Embryonic facial prominence (tissue), 1 donor: ENCODE measurements around the gene FBXO3.
"Not testable (repeated sequence)": the region's sequence is repeated elsewhere in the genome, so short reads cannot be mapped to it uniquely, and the experiment has no call there.

Experiments
- DNase-seq: peaks from one replicate; pipeline ENCODE4 v3.0.0-alpha.2; 2016; ENCODE audit errors: extremely low spot score

Gene FBXO3

DNA sequence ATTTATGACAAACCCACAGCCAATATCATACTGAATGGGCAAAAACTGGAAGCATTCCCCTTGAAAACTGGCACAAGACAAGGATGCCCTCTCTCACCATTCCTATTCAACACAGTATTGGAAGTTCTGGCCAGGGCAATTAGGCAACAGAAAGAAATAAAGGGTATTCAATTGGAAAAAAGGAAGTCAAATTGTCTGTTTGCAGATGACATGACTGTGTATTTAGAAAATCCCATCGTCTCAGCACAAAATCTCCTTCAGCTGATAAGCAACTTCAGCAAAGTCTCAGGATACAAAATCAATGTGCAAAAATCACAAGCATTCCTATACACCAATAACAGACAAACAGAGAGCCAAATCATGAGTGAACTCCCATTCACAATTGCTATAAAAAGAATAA, 46.8 kb downstream of the FBXO3 start:
- not testable (repeated sequence) for DNase-seq

DNA sequence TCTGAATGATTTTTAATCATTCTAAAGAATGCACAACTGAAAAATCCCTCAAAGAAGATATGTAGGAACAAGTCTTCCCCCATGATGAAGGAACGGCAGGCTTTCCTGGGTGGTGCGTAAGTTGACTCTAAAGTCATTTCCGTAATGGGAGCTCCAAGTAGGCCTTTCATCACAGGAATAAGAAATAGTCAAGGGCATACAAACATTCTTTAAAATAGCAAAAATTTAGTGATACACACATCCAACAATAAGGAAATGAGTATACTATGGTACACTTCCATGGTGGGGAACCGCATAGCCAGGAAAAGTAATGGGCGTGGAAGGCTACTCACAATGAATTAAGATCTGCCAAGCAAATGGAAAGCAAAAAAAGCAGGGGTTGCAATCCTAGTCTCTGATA, 48.8 kb downstream of the FBXO3 start:
- DNase-seq, result no peak

- no peak for DNase-seq
Observed at GRCh38 chr11:33724644-33725035, 49.7 kb downstream of the FBXO3 start.

DNA sequence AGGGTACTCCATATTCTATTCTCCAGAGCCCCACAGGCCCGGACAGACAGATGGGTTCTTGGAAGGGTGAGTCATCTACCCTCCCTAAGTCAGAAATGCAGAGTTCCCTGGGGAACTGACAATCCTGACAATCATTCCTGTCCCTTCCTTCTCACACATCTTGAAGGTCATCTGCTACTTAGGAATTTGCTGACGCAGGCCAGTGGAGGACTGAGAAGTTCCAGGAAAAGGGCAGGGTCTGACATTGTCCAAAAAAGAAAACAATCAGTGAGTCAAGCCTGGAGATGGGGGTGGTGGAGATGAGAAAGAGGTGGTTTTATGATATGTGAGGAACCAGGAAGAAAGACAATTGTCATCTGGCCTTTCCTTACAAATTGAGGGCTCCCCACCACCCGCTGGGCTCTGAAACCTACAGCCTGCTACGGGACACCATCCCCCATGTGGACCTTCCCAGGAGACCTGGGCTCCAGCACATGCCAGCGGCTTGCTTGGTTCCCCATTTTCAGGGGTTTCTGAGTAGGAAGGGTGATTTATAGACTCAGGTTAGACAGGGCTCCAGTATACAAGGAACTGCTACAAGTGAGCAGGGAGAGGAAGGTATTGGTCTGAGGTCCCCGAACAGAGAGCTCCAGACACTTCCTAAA, 51.0 kb downstream of the FBXO3 start:
- no peak for DNase-seq

- DNase-seq, result no peak
Observed at GRCh38 chr11:33722590-33723234, 51.6 kb downstream of the FBXO3 start.

GRCh38 chr11:33721984-33722383, 52.3 kb downstream of the FBXO3 start:
- DNase-seq, result no peak

- DNase-seq, result no peak
Observed at GRCh38 chr11:33721426-33721825, 52.9 kb downstream of the FBXO3 start.

DNA sequence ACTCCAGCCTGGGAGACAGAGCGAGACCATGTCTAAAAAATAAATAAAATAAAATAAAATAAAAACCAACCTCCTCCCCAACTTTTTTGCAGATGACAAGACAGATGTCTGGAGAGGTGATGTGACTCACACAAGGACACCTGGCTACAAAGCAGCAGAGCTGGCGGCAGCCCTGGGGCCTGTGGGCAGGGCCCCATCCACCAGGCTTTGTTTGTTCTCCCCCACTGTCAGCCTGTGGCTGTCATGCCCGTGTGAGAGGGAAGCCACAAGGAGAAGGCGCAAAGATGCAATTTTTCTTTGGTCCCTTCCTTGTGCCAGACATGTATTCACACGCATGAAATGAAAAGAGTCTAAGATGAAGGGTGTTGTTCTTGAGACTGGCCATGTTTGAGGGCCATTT, 54.7 kb downstream of the FBXO3 start:
- no peak for DNase-seq

DNA sequence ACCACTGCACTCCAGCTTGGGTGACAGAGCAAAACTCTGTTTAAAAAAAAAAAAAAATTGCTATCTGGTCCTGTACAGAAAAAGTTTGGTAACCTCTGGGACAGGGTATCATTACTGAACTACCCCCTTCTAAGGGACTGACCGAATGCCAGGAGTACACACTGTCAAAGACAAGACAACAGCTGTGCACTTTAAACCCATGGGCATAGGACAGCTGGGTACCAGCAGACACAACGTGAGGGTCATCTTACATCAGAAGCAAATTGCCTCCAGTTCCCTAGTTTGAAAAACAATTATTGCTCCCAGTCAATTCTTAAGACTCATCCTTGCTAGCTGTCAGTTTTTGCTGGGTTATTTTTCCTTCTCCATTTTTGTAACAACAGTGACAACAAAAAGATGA, 55.9 kb downstream of the FBXO3 start:
- DNase-seq, result no peak

GRCh38 chr11:33716243-33716642, 58.1 kb downstream of the FBXO3 start:
- DNase-seq, result no peak

DNA sequence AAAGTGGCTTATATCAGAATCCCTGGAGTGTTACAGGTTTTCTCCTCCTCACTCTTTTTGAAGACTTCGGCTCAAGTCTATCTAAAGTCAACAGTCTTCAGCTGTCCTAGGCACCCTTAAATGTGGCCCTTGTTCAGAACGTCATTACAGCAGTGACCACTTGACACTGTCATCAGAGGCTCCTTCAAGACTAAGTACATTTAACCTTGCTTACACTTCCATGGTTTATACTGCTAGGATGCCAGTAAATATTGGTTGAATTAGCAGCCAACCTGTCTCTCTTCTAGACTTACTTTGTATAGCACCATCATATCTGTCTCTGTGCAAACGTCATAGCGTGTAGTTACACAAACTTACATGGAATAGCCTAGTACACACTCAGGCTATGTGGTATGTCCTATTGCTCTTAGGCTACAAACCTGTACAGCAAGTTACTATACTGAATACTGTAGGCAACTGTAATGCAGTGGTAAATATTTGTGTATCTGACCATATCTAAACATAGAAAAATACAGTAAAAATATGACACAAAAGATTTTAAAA, 60.4 kb downstream of the FBXO3 start:
- DNase-seq, result no peak

- no peak for DNase-seq
Observed at GRCh38 chr11:33713151-33713855, 61.0 kb downstream of the FBXO3 start.

DNA sequence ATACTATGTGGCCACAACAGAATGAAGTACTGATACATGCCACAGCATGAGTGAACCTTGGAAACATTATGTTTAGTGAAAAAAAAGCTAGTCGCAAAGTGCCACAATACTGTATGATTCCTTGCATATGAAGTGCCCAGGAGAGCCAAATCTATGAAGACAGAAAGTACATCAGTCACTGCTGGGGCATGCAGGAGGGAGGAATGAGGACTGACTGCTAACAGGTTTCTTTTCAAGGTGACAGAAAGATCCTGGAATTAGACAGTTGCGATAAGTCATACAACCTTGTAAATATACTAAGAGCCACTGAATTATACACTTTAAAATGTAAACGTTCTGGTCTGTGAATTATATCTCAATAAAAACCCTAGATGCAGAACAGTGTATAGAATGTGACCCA, 61.9 kb downstream of the FBXO3 start:
- DNase-seq, result no peak

GRCh38 chr11:33709466-33709865, 64.9 kb downstream of the FBXO3 start:
- no peak for DNase-seq

GRCh38 chr11:33708985-33709384, 65.3 kb downstream of the FBXO3 start:
- no peak for DNase-seq

DNA sequence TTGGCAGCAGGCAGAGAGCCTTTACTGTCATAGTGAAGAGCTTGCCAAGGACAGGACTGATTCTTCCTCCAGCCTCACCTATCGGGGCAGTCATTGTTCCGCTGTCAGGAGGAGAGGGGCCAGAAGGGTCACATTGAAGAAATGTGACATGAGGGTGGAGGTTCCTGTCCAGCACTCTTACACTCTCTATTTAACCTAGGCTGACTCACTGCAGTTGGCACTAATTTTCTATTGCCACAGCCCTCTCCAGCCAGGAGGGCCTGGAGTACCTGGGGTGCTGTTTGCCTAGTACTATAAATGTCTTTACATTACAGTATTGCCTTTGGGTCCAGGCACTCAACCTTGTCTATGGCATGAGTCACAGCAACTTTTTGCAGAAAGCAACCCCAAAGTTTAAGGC, 66.5 kb downstream of the FBXO3 start:
- not testable (repeated sequence) for DNase-seq

DNA sequence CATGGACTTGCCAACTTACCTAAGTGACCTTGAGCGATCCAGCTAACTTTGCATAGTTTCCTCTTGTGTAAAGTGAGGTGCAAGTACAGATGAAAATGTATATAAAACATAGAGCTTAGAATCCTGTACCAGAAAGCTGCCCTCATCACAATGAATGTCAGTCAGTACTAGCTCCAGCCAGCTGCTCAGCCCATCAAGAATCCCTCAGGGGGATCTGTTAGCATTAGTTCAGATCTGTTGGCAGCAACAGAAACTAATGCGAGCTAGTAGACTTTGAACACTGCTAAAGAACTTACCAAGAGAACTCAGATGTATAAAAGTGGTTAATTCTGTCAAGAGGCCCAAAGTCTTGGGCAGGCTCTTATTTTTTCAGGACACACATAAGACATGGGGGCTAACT, 67.4 kb downstream of the FBXO3 start:
- DNase-seq, result no peak

GRCh38 chr11:33706546-33706945, 67.8 kb downstream of the FBXO3 start:
- no peak for DNase-seq

- no peak for DNase-seq
Observed at GRCh38 chr11:33704240-33705002, 69.9 kb downstream of the FBXO3 start.

DNA sequence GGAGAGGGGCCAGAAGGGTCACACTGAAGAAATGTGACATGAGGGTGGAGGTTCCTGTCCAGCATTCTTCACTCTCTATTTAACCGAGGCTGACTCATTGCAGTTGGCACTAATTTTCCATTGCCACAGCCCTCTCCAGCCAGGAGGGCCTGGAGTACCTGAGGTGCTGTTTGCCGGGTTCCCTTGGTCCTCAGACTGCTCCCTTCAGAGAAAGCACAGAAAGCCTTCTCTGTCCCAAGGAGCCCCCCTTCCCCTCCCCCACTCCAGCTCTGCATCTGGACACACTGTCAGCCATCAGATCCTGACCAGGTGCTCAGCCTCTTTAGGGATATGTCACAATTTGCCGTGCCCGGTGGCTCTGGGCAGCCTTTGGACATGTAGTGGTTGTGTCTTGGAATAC, 70.5 kb downstream of the FBXO3 start:
- no peak for DNase-seq

- no peak for DNase-seq
Observed at GRCh38 chr11:33703234-33703633, 71.1 kb downstream of the FBXO3 start.
